ENCODE results near the gene TIMM22. TPM values are rescaled to one million over a fixed set of nuclear protein-coding genes. Genes with fewer than 3 reads are reported as not detected.

Gene TIMM22
- total and polyA plus RNA-seq, 2 donors (not counting 3 experiments of a cell fraction or from before 2014, with no cell fraction given): 19.0 to 19.6 TPM

GRCh38 chr17:976312-976711, 20.6 kb upstream of the TIMM22 start:
- H3K4me3 ChIP-seq (replicated peaks in 1 of 3; ENCODE audit: insufficient read depth in 1 of 3, low read depth in 1 of 3, low read length in 3 of 3): no peak overlapping the region
- intact Hi-C loops (cut with micrococcal nuclease): loop anchor here (5.0 kb wide), 2 partner anchors 44 to 74 kb away; no protein-coding TSS in a partner anchor
- POLR2A ChIA-PET: no interaction called here

More at GRCh38 chr17:976312-976711, 20.6 kb upstream of the TIMM22 start:
- no TSS peak for BruUV-seq (replicated peaks)
- no peak overlapping the region for H2AFZ ChIP-seq (ENCODE audit: low read depth, low read length)
- no peak overlapping the region for H3K27ac ChIP-seq (ENCODE audit: insufficient read depth, low read depth, low read length)
- H3K4me2 ChIP-seq (ENCODE audit: insufficient read depth, low read length): no peak overlapping the region
- CTCF ChIA-PET: interaction anchor here (7.7 to 7.8 kb wide), 2 partner anchors 98 to 179 kb away, joined by 224 to 341 read pairs; no protein-coding TSS in a partner anchor
- dilution Hi-C loops (cut with MboI; ENCODE audit: extremely low pct_ligation_motif_present, low sequenced_read_pairs): loop anchor here (25.0 kb wide), 1 partner anchor 189 kb away; the partner anchor contains the start of genes GLOD4 and MRM3
- peaks cover 22% of the 10 kb centered on the region for H3K79me2 ChIP-seq (ENCODE audit: control insufficient read depth, insufficient read depth, low read length)
- TF ChIP-seq GATA2 (IDR thresholded peaks at IDR 0.05; ENCODE audit: insufficient read depth, insufficient read length, low read depth, low read length): no peak
- TF ChIP-seq FOS (IDR thresholded peaks at IDR 0.05; ENCODE audit: borderline replicate concordance, insufficient read depth, low read length): no peak
- no peak for TF ChIP-seq JUN (IDR thresholded peaks at IDR 0.05; ENCODE audit: borderline replicate concordance, insufficient read depth, insufficient read length, low read depth)
- no peak for TF ChIP-seq POLR2AphosphoS5 (IDR thresholded peaks at IDR 0.05; ENCODE audit: insufficient read depth, low read depth, low read length)
- TF ChIP-seq MYC (IDR thresholded peaks at IDR 0.05; ENCODE audit: low read depth, low read length): no peak
- TF ChIP-seq POLR2A (IDR thresholded peaks at IDR 0.05; ENCODE audit: low read depth, low read length): no peak
- no peak for TF ChIP-seq MAX (IDR thresholded peaks at IDR 0.05; ENCODE audit: insufficient read depth, insufficient read length)
- TF ChIP-seq EZH2 (IDR thresholded peaks at IDR 0.05; ENCODE audit: borderline replicate concordance, low read depth, low read length, severe bottlenecking): no peak
- TF ChIP-seq CTCF (IDR thresholded peaks at IDR 0.05; ENCODE audit: extremely low read depth in 1 of 2, insufficient read depth in 1 of 2, low read depth in 1 of 2, low read length in 2 of 2): no peak
- H3K9ac ChIP-seq (replicated peaks; ENCODE audit: extremely low read depth, insufficient read depth, low read length): no peak overlapping the region
- H3K9me1 ChIP-seq (replicated peaks; ENCODE audit: control insufficient read depth, extremely low read depth, insufficient read depth, low read length): no peaks in the 10 kb centered on the region
- H3K9me3 ChIP-seq (replicated peaks; ENCODE audit: control insufficient read depth, insufficient read depth, low read length): no peaks in the 10 kb centered on the region
- DNase-seq (ENCODE audit: low read depth, low spot score): no peak
- no peaks in the 10 kb centered on the region for H3K36me3 ChIP-seq (ENCODE audit: control insufficient read depth in 2 of 2, extremely low read depth in 1 of 2, insufficient read depth in 2 of 2, low read length in 2 of 2)
- H4K20me1 ChIP-seq (replicated peaks; ENCODE audit: control insufficient read depth, extremely low read depth, insufficient read depth, low read length): no peaks in the 10 kb centered on the region
- peaks cover 21% of the 10 kb centered on the region for H3K4me1 ChIP-seq (ENCODE audit: control insufficient read depth, extremely low read depth, insufficient read depth, low read length)
- no peaks in the 10 kb centered on the region for H3K27me3 ChIP-seq (ENCODE audit: control insufficient read depth in 2 of 2, insufficient read depth in 2 of 2, low read length in 2 of 2)
- no peak for FAIRE-seq
